Prostate gland (tissue), 2 donors: ENCODE data around the gene STX1A.

Experiments
- CTCF ChIP-seq, 4 experiments: fragments of 200-600 bp in 2 of 4; fragments of 450-650 bp in 2 of 4; sonication (generic) in 2 of 4; IDR thresholded peaks; 1 replicate in 3 of 4; 2 replicates in 1 of 4; pipeline ENCODE4 v1.5.1; 2016 to 2019; ENCODE audit warnings: antibody characterized with exemption in 4 of 4, mild to moderate bottlenecking in 2 of 4, moderate library complexity in 2 of 4
- POLR2A ChIP-seq: fragments of 450-650 bp; IDR thresholded peaks from one replicate; pipeline ENCODE4 v1.6.1; 2016; ENCODE audit warnings: antibody characterized with exemption, mild to moderate bottlenecking

- TF ChIP-seq CTCF (IDR thresholded peaks at IDR 0.05) = no peak
- no peak for TF ChIP-seq POLR2A
Observed at GRCh38 chr7:73688288-73688687, 31.2 kb downstream of the STX1A start.
